Measurements from ENCODE around the gene PIK3R4.

- no peak for TF ChIP-seq TAF1 (conservative IDR thresholded peaks at IDR 0.05)
- TF ChIP-seq EGR1 (IDR thresholded peaks at IDR 0.05; ENCODE audit: low read depth in 2 of 2) = no peak
- TF ChIP-seq CTCF (IDR thresholded peaks at IDR 0.05; ENCODE audit: low read depth, low read length, missing input control) = no peak
- TF ChIP-seq JUND (IDR thresholded peaks at IDR 0.05) = no peak
- no peak for TF ChIP-seq REST (IDR thresholded peaks at IDR 0.05)
Measured at GRCh38 chr3:130712718-130713423, 33.8 kb downstream of the PIK3R4 start.
